Vagina (tissue), 2 donors: Measurements from ENCODE around the gene PKD2L2.

ENCODE experiments used
- CTCF ChIP-seq, 3 experiments: fragments of 450-650 bp in 2 of 3; fragments of 200-600 bp in 1 of 3; sonication (generic) in 1 of 3; IDR thresholded peaks; one replicate each; pipeline ENCODE4 v1.5.1; 2017 to 2019; ENCODE audit warnings: antibody characterized with exemption in 3 of 3, mild to moderate bottlenecking in 2 of 3, moderate library complexity in 2 of 3
- POLR2A ChIP-seq, 2 donors: fragments of 450-650 bp; IDR thresholded peaks; one replicate each; pipeline ENCODE4 v1.6.1; 2017; ENCODE audit warnings: antibody characterized with exemption in 2 of 2, mild to moderate bottlenecking in 2 of 2, moderate library complexity in 2 of 2

- TF ChIP-seq POLR2A (IDR thresholded peaks at IDR 0.05) (no peak), CTCF (IDR thresholded peaks at IDR 0.05) (no peak)
Measured at GRCh38 chr5:137867664-137868063, 21.6 kb upstream of the PKD2L2 start, which contains the start of gene MYOT.
